SHP77 (cell line): ENCODE results near the gene EDA2R.

ENCODE experiments used
- DNase-seq, 2 experiments: peaks; one replicate each; lab custom pipeline; 2025; lab: John Stamatoyannopoulos, UW

Gene EDA2R

GRCh38 chrX:66638591-66639500 is at the start of gene EDA2R:
TSS of gene EDA2R (minus strand) at chrX:66639078. CDS start at chrX:66616020, 23,058 bp downstream.
- DNase-seq = peak; percentile 44 to 75

- DNase-seq = no peak
These were observed 45.3 kb upstream of the EDA2R start for GRCh38 chrX:66684196-66684595.

GRCh38 chrX:66680451-66680850 is 41.6 kb upstream of the EDA2R start:
- DNase-seq = no peak

- no peak for DNase-seq
These were observed 38.6 kb upstream of the EDA2R start for GRCh38 chrX:66677430-66677829.

GRCh38 chrX:66676990-66677389 is 38.1 kb upstream of the EDA2R start:
- DNase-seq = no peak

GRCh38 chrX:66676413-66676812 is 37.5 kb upstream of the EDA2R start:
- no peak for DNase-seq

- no peak for DNase-seq
These were observed 36.7 kb upstream of the EDA2R start for GRCh38 chrX:66675541-66675940.

GRCh38 chrX:66674506-66674905 is 35.6 kb upstream of the EDA2R start:
- no peak for DNase-seq

GRCh38 chrX:66672106-66672505 is 33.2 kb upstream of the EDA2R start:
- no peak for DNase-seq

GRCh38 chrX:66654411-66654810 is 15.5 kb upstream of the EDA2R start:
- DNase-seq = no peak

- no peak for DNase-seq
These were observed 3.5 kb downstream of the EDA2R start for GRCh38 chrX:66635360-66635759.

GRCh38 chrX:66634272-66634671 is 4.6 kb downstream of the EDA2R start:
- DNase-seq = no peak

GRCh38 chrX:66633541-66633940 is 5.3 kb downstream of the EDA2R start:
- DNase-seq = no peak

GRCh38 chrX:66632981-66633380 is 5.9 kb downstream of the EDA2R start:
- DNase-seq = no peak

GRCh38 chrX:66632473-66632872 is 6.4 kb downstream of the EDA2R start:
- DNase-seq = no peak

GRCh38 chrX:66625525-66625924 is 13.4 kb downstream of the EDA2R start:
- peak in 1 of 2 experiments; percentile 1 for DNase-seq

- DNase-seq = no peak
These were observed 16.7 kb downstream of the EDA2R start for GRCh38 chrX:66622209-66622608.

- no peak for DNase-seq
These were observed 21.9 kb downstream of the EDA2R start for GRCh38 chrX:66616944-66617343.

GRCh38 chrX:66602381-66602938 is 36.4 kb downstream of the EDA2R start:
- DNase-seq = no peak

- DNase-seq = no peak
These were observed 37.4 kb downstream of the EDA2R start for GRCh38 chrX:66601522-66601921.

GRCh38 chrX:66579219-66579618 is 59.7 kb downstream of the EDA2R start:
- no peak for DNase-seq

- peak; percentile 20 to 51 for DNase-seq
These were observed 84.9 kb downstream of the EDA2R start for GRCh38 chrX:66553973-66554372.

- no peak for DNase-seq
These were observed 91.0 kb downstream of the EDA2R start for GRCh38 chrX:66547847-66548369.
